Aorta (tissue), 5 donors: ENCODE measurements around the gene CCDC194. TPM values are rescaled to one million over a fixed set of nuclear protein-coding genes. Genes with fewer than 3 reads are reported as not detected.
"Not testable (repeated sequence)": the region's sequence is repeated elsewhere in the genome, so short reads cannot be mapped to it uniquely, and the experiment has no call there.

Source experiments
- ATAC-seq: fragments of 200-7000 bp; cut with Tn5 transposase; one replicate; pipeline ENCODE4 v1.9.1; 2022; ENCODE audit warnings: moderate library complexity; ENCODE audit not compliant: low FRiP score
- DNase-seq, 2 donors: peaks; one replicate each; pipeline ENCODE4 v3.0.0-alpha.2; 2020
- H3K27ac ChIP-seq, 2 donors: one replicate each; pipeline ENCODE4 v1.5.1; 2013; ENCODE audit warnings: low read length in 2 of 2, mild to moderate bottlenecking in 2 of 2, moderate library complexity in 2 of 2, control low read depth in 1 of 2, inconsistent platforms in 1 of 2, low read depth in 1 of 2
- H3K27me3 ChIP-seq, 2 donors: one replicate each; pipeline ENCODE4 v1.6.1; 2013; ENCODE audit warnings: control low read depth in 1 of 2, low read length in 1 of 2, mild to moderate bottlenecking in 1 of 2, moderate library complexity in 1 of 2; ENCODE audit not compliant: insufficient read depth in 2 of 2, control insufficient read depth in 1 of 2
- H3K36me3 ChIP-seq, 2 donors: one replicate each; pipeline ENCODE4 v1.6.1; 2013; ENCODE audit warnings: control low read depth in 1 of 2, low read length in 1 of 2, mild to moderate bottlenecking in 1 of 2; ENCODE audit not compliant: insufficient read depth in 2 of 2, control insufficient read depth in 1 of 2
- H3K4me1 ChIP-seq, 2 donors: one replicate each; pipeline ENCODE4 v1.6.1; 2013; ENCODE audit warnings: low read length in 2 of 2, control low read depth in 1 of 2, mild to moderate bottlenecking in 1 of 2, moderate library complexity in 1 of 2; ENCODE audit not compliant: insufficient read depth in 2 of 2, control insufficient read depth in 1 of 2
- H3K4me3 ChIP-seq, 2 donors: one replicate each; pipeline ENCODE4 v1.5.1; 2013; ENCODE audit warnings: low read length in 2 of 2, control low read depth in 1 of 2, mild to moderate bottlenecking in 1 of 2
- H3K9me3 ChIP-seq: one replicate; pipeline ENCODE4 v1.6.1; 2013; ENCODE audit warnings: mild to moderate bottlenecking, low read length; ENCODE audit not compliant: control insufficient read depth
- WGBS, 2 donors: extraction: QIAGEN DNeasy Blood & Tissue Kit; methylation state at CpG; one replicate each; pipeline ENCODE4 v1.1.7; 2013; 5-methylcytosine and 5-hydroxymethylcytosine counted together
- intact Hi-C, 2 donors: fragments of 100-400 bp; cut with DNase I; formaldehyde crosslinking; loops; one replicate each; pipeline versions ENCODE4 v1.14.2 to v1.15.0; 2022
- polyA plus RNA-seq, 2 donors: library from polyadenylated mRNA; stranded (reverse); fragments of 200-250 nt; gene quantifications; one replicate each; pipeline ENCODE4 v1.2.3, GENCODE V29; 2013
- total RNA-seq, 2 donors: library from RNA; stranded (reverse); fragmentation: NEBNext Ultra II Directional; extraction: Animal tissue kit (Norgen Biotek cat#: 25700); gene quantifications; one replicate each; pipeline ENCODE4 v1.2.1, GENCODE V29; 2021
- donor health status: healthy with polysubstance abuse.
- donor health status: Bipolar disorder and iron deficiency.
- donor health status: DM: no; HTN: no; CAD: no.
- donor health status: DM: no; HTN: no; CAD: no.
- donor health status: DM: yes; HTN: yes; CAD: no.

The CCDC194 gene
- total and polyA plus RNA-seq, 4 donors = 0.71 to 1.7 TPM; not detected in 2

- DNase-seq (peak; percentile 84 to 92), ATAC-seq (peak; percentile 77)
- intact Hi-C loops = loop anchor here (1.0 to 10.0 kb wide), 3 partner anchors 40 to 311 kb away; partner anchors contain the start of genes HAUS8 (in 1 of the 2) and MYO9B (in 1 of the 2)
These were observed 8.0 kb downstream of the CCDC194 start for GRCh38 chr19:17385878-17386611.

GRCh38 chr19:17380426-17381138 is 13.4 kb downstream of the CCDC194 start:
- intact Hi-C loops = loop anchor here in 1 of 2 donors (10.0 kb wide), 1 partner anchor 306 kb away; the partner anchor contains the start of genes HAUS8 and MYO9B
- 59 to 63% methylated on average over 5 of the region's 5 CpGs for WGBS, 2 donors

More at GRCh38 chr19:17385878-17386611, 8.0 kb downstream of the CCDC194 start:
- Histone ChIP-seq H3K36me3 (no peaks in the 10 kb centered on the region), H3K9me3 (no peaks in the 10 kb centered on the region), H3K27me3 (no peaks in the 10 kb centered on the region), H3K4me1 (no peaks in the 10 kb centered on the region), H3K4me3 (no peak overlapping the region), H3K27ac (no peak overlapping the region)
- 30 to 34% methylated on average over 20 of the region's 20 CpGs for WGBS, 2 donors

GRCh38 chr19:17379221-17379631 is 14.8 kb downstream of the CCDC194 start:
- ATAC-seq (no peak), DNase-seq (no peak)
- Histone ChIP-seq H3K4me3 (no peak overlapping the region), H3K4me1 (no peaks in the 10 kb centered on the region), H3K27me3 (no peaks in the 10 kb centered on the region), H3K9me3 (no peaks in the 10 kb centered on the region), H3K27ac (no peak overlapping the region), H3K36me3 (no peaks in the 10 kb centered on the region)
- intact Hi-C loops = no loop called here
- WGBS, 2 donors = 52 to 63% methylated on average over 14 of the region's 14 CpGs

More at GRCh38 chr19:17380426-17381138, 13.4 kb downstream of the CCDC194 start:
- no peaks in the 10 kb centered on the region for H3K36me3 ChIP-seq
- no peak overlapping the region for H3K4me3 ChIP-seq
- no peaks in the 10 kb centered on the region for H3K9me3 ChIP-seq
- H3K4me1 ChIP-seq = no peaks in the 10 kb centered on the region
- no peaks in the 10 kb centered on the region for H3K27me3 ChIP-seq
- DNase-seq (no peak), ATAC-seq (no peak)
- no peak overlapping the region for H3K27ac ChIP-seq

GRCh38 chr19:17378271-17378670 is 15.7 kb downstream of the CCDC194 start:
- Histone ChIP-seq H3K27ac (no peak overlapping the region), H3K4me1 (no peaks in the 10 kb centered on the region), H3K9me3 (no peaks in the 10 kb centered on the region), H3K27me3 (no peaks in the 10 kb centered on the region), H3K36me3 (no peaks in the 10 kb centered on the region), H3K4me3 (no peak overlapping the region)
- DNase-seq (no peak), ATAC-seq (no peak)
- intact Hi-C loops = no loop called here
- WGBS, 2 donors = 82 to 84% methylated on average over 13 of the region's 13 CpGs

GRCh38 chr19:17376935-17377600 is 16.9 kb downstream of the CCDC194 start, which contains the start of gene PLVAP:
Gene PLVAP (minus strand): TSS chr19:17377342. CDS start chr19:17377288, 54 bp downstream.
- Histone ChIP-seq H3K36me3 (no peaks in the 10 kb centered on the region), H3K4me1 (no peaks in the 10 kb centered on the region), H3K4me3 (no peak within 1 kb of the TSS), H3K9me3 (no peaks in the 10 kb centered on the region), H3K27ac (no peak within 1 kb of the TSS), H3K27me3 (no peaks in the 10 kb centered on the region)
- intact Hi-C loops = no loop called here
- no peak for ATAC-seq
- 61 to 63% methylated on average over 38 to 39 of the region's 39 CpGs for WGBS, 2 donors
- DNase-seq = no peak

- Histone ChIP-seq H3K36me3 (no peaks in the 10 kb centered on the region), H3K27me3 (no peaks in the 10 kb centered on the region), H3K27ac (no peak overlapping the region), H3K9me3 (no peaks in the 10 kb centered on the region), H3K4me1 (no peaks in the 10 kb centered on the region), H3K4me3 (no peak overlapping the region)
- WGBS, 2 donors = 15 to 16% methylated on average over 8 of the region's 8 CpGs
- DNase-seq (no peak), ATAC-seq (no peak)
- intact Hi-C loops = no loop called here
These were observed 23.9 kb downstream of the CCDC194 start for GRCh38 chr19:17370026-17370587.

- H3K36me3 ChIP-seq = no peaks in the 10 kb centered on the region
- H3K4me1 ChIP-seq = no peaks in the 10 kb centered on the region
- 95 to 97% methylated on average over 22 of the region's 22 CpGs for WGBS, 2 donors
- DNase-seq (no peak), ATAC-seq (no peak)
- H3K4me3 ChIP-seq = no peak overlapping the region
- no peaks in the 10 kb centered on the region for H3K9me3 ChIP-seq
- intact Hi-C loops = no loop called here
- H3K27ac ChIP-seq = no peak overlapping the region
- no peaks in the 10 kb centered on the region for H3K27me3 ChIP-seq
These were observed 28.6 kb downstream of the CCDC194 start for GRCh38 chr19:17365361-17365760.

- WGBS, 2 donors = 86 to 90% methylated on average over 20 of the region's 20 CpGs
- not testable (repeated sequence) for DNase-seq
These were observed 30.0 kb downstream of the CCDC194 start for GRCh38 chr19:17363852-17364605.

More at GRCh38 chr19:17363852-17364605, 30.0 kb downstream of the CCDC194 start:
- ATAC-seq, intact Hi-C loops, H3K9me3 ChIP-seq, H3K27ac ChIP-seq, H3K27me3 ChIP-seq, H3K4me1 ChIP-seq, H3K36me3 ChIP-seq, H3K4me3 ChIP-seq: not testable (repeated sequence)
